Measurements from ENCODE around the gene CLIP4. TPM values are rescaled to one million over a fixed set of nuclear protein-coding genes. Genes with fewer than 3 reads are reported as not detected.

The CLIP4 gene, protein sequence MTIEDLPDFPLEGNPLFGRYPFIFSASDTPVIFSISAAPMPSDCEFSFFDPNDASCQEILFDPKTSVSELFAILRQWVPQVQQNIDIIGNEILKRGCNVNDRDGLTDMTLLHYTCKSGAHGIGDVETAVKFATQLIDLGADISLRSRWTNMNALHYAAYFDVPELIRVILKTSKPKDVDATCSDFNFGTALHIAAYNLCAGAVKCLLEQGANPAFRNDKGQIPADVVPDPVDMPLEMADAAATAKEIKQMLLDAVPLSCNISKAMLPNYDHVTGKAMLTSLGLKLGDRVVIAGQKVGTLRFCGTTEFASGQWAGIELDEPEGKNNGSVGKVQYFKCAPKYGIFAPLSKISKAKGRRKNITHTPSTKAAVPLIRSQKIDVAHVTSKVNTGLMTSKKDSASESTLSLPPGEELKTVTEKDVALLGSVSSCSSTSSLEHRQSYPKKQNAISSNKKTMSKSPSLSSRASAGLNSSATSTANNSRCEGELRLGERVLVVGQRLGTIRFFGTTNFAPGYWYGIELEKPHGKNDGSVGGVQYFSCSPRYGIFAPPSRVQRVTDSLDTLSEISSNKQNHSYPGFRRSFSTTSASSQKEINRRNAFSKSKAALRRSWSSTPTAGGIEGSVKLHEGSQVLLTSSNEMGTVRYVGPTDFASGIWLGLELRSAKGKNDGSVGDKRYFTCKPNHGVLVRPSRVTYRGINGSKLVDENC
- 63.6 and 85.7 TPM in 2 replicates for total RNA-seq

DNA sequence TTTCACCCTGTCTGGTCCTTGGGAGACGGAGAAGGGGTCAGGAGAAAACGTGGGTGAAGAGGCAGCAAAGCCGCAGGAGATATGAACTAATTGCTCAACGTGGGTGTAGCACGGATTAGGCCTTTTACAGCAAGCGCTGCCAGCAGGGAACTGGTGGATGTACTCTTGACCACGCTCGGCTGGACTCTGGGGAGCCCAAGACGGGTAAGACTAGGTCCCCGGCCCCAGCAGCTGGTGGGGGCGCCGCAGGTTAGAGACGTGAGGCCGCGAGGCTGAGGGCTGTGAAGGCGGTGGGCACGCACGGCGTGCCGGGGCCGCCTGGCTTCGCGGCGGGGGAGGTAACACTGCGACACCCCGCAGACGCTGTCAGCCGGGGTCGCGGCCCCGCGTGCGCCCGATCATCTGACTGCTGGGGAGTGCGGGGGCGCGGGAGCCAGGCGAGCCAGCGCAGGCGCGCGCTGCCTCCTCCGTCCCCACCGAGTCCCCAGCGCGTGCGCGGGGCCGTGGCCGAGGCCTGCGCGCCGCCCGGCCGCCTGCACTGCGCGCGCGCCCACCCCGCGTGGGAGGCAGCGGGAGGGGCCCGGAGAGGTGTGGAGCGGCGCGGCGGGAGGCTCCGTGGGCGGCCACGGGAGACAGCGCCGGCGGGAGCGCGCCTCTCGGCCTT, at the start of gene CLIP4:
TSS of gene CLIP4 (plus strand) at position 470 of the 664 bp plus-strand sequence. CDS start 5,974 bp downstream, outside the sequence.

DNA sequence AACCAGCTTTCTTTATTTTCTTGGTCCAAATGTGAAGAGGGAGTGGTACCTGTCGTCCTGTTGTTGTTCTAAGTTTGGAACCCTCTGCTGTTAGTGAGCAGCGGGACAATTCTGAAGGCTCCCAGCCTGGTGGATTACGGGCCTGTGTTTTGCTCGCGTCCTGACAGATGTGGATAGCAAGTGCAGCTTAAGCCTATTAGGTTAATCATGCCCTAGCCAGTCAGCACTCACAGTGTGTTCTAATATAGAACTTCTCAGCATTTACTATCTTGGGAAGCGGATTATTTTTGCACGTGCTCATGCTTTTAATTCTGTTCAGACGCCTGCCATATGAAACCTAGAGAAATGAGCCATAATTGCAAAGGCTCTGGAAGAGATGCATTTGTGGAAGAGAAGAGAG, 40.8 kb upstream of the CLIP4 start, which contains the start of gene PCARE:
TSS of gene PCARE (minus strand) at position 113 of the 400 bp plus-strand sequence. CDS start 262 bp downstream, outside the sequence.

Other genes starting within 250 kb of the CLIP4 start
- gene TRMT61B, start 245.1 kb upstream of the CLIP4 start, total RNA-seq: 11.1 and 13.2 TPM in 2 replicates
- gene WDR43, start 220.7 kb upstream of the CLIP4 start, total RNA-seq: 68.8 and 70.5 TPM in 2 replicates
- 0.17 and 0.29 TPM in 2 replicates for gene TOGARAM2, start 134.1 kb upstream of the CLIP4 start, total RNA-seq
- gene PCARE, start 40.9 kb upstream of the CLIP4 start, total RNA-seq: not detected in 2 replicates